IMR-90 (cell line): Measurements from ENCODE around the gene TUBG2. TPM values are rescaled to one million over a fixed set of nuclear protein-coding genes. Genes with fewer than 3 reads are reported as not detected.
"Not testable (repeated sequence)": the region's sequence is repeated elsewhere in the genome, so short reads cannot be mapped to it uniquely, and the experiment has no call there.

ENCODE experiments used
- ATAC-seq: fragments of 200-7000 bp; cut with Tn5 transposase; 2 replicates; pipeline ENCODE4 v1.9.1; 2020; ENCODE audit warnings: low read depth, mild to moderate bottlenecking, moderate library complexity
- BruUV-seq: library from RNA; stranded (reverse); fragments of 400-500 nt; replicated peaks from 2 replicates; lab custom pipeline; 2021; lab: Mats Ljungman, UMichigan
- CTCF ChIA-PET: fragments of 300-600 bp; formaldehyde crosslinking; extraction: SDS; loops from one replicate; lab custom pipeline; 2021; ENCODE audit warnings: antibody characterized with exemption; lab: Yijun Ruan, JAX
- POLR2A ChIA-PET: fragments of 300-600 bp; sonication (Branson Sonifier 250); formaldehyde crosslinking; loops from one replicate; lab custom pipeline; 2022; ENCODE audit warnings: antibody characterized with exemption; ENCODE audit not compliant: unreplicated experiment; lab: Charles Lee
- DNase-seq: peaks from one replicate; pipeline ENCODE4 v3.0.0; 2013
- H2AFZ ChIP-seq: replicated peaks from 2 replicates; pipeline ENCODE3; 2013; ENCODE audit warnings: low read length, mild to moderate bottlenecking; ENCODE audit not compliant: poor library complexity
- H2AK5ac ChIP-seq: 2 replicates; pipeline ENCODE4 v1.6.1; 2013; ENCODE audit warnings: low read depth, low read length, inconsistent platforms
- H2AK9ac ChIP-seq: replicated peaks from 2 replicates; pipeline ENCODE3; 2013; ENCODE audit warnings: mild to moderate bottlenecking, low read depth, low read length, moderate library complexity; ENCODE audit not compliant: poor library complexity
- H2BK120ac ChIP-seq: 2 replicates; pipeline ENCODE4 v1.6.1; 2013; ENCODE audit warnings: low read depth, low read length, inconsistent platforms
- H2BK15ac ChIP-seq: 3 replicates; pipeline ENCODE4 v1.6.1; 2013; ENCODE audit warnings: low read depth, low read length, inconsistent platforms
- H2BK20ac ChIP-seq: 2 replicates; pipeline ENCODE4 v1.6.1; 2013; ENCODE audit warnings: low read depth, mild to moderate bottlenecking, inconsistent platforms, low read length, moderate library complexity
- H2BK5ac ChIP-seq: 2 replicates; pipeline ENCODE4 v1.6.1; 2013; ENCODE audit warnings: mild to moderate bottlenecking, low read depth, low read length, inconsistent platforms; ENCODE audit not compliant: poor library complexity, severe bottlenecking
- H3K14ac ChIP-seq: replicated peaks from 2 replicates; pipeline ENCODE4 v1.6.1; 2013; ENCODE audit warnings: low read depth, low read length, inconsistent platforms
- H3K18ac ChIP-seq: 2 replicates; pipeline ENCODE4 v1.6.1; 2013; ENCODE audit warnings: low read depth, low read length, control low read depth
- H3K23ac ChIP-seq: 2 replicates; pipeline ENCODE4 v1.6.1; 2013; ENCODE audit warnings: low read depth, low read length, inconsistent platforms
- H3K27ac ChIP-seq: 2 replicates; pipeline ENCODE4 v1.5.1; 2013; ENCODE audit warnings: mild to moderate bottlenecking, control low read depth, low read length; ENCODE audit not compliant: insufficient read depth
- H3K27me3 ChIP-seq: 2 replicates; pipeline ENCODE4 v1.6.1; 2013; ENCODE audit warnings: low read length; ENCODE audit not compliant: control insufficient read depth, insufficient read depth
- H3K36me3 ChIP-seq: 2 replicates; pipeline ENCODE4 v1.6.1; 2013; ENCODE audit warnings: low read length, mixed read lengths; ENCODE audit not compliant: control insufficient read depth, insufficient read depth
- H3K4ac ChIP-seq: 2 replicates; pipeline ENCODE4 v1.6.1; 2013; ENCODE audit warnings: low read depth, low read length, inconsistent platforms
- H3K4me1 ChIP-seq: 2 replicates; pipeline ENCODE4 v1.6.1; 2013; ENCODE audit warnings: low read length, mixed read lengths; ENCODE audit not compliant: control insufficient read depth, insufficient read depth
- H3K4me2 ChIP-seq: 2 replicates; pipeline ENCODE4 v1.6.1; 2013; ENCODE audit warnings: low read depth, mild to moderate bottlenecking, control low read depth, low read length, moderate library complexity
- H3K4me3 ChIP-seq: 2 replicates; pipeline ENCODE4 v1.5.1; 2013; ENCODE audit warnings: low read depth, mild to moderate bottlenecking, control low read depth, low read length, moderate library complexity; ENCODE audit not compliant: insufficient read depth
- H3K56ac ChIP-seq: 2 replicates; pipeline ENCODE4 v1.6.1; 2013; ENCODE audit warnings: low read length, inconsistent platforms; ENCODE audit not compliant: insufficient read depth; ENCODE audit errors: extremely low read depth
- H3K79me1 ChIP-seq, 2 experiments: 2 replicates each; pipeline ENCODE4 v1.6.1; 2013; ENCODE audit warnings: low read length in 2 of 2, inconsistent platforms in 1 of 2, low read depth in 1 of 2
- H3K9ac ChIP-seq: 2 replicates; pipeline ENCODE4 v1.6.1; 2013; ENCODE audit warnings: low read depth, low read length, control low read depth
- H3K9me1 ChIP-seq: 2 replicates; pipeline ENCODE4 v1.6.1; 2013; ENCODE audit warnings: low read length, inconsistent platforms; ENCODE audit not compliant: insufficient read depth
- H3K9me3 ChIP-seq: 2 replicates; pipeline ENCODE4 v1.6.1; 2013; ENCODE audit warnings: low read length; ENCODE audit not compliant: control insufficient read depth, insufficient read depth
- H4K20me1 ChIP-seq: 2 replicates; pipeline ENCODE4 v1.6.1; 2013; ENCODE audit warnings: low read length, inconsistent platforms; ENCODE audit not compliant: insufficient read depth
- H4K5ac ChIP-seq: 2 replicates; pipeline ENCODE4 v1.6.1; 2013; ENCODE audit warnings: mild to moderate bottlenecking, low read depth, low read length, control low read depth
- H4K8ac ChIP-seq, 2 experiments: 2 replicates each; pipeline ENCODE4 v1.6.1; 2013; ENCODE audit warnings: low read depth in 2 of 2, low read length in 2 of 2, control low read depth in 1 of 2, inconsistent platforms in 1 of 2
- H4K91ac ChIP-seq: 2 replicates; pipeline ENCODE4 v1.6.1; 2013; ENCODE audit warnings: low read depth, low read length, inconsistent platforms; ENCODE audit not compliant: insufficient read depth
- MAFK ChIP-seq: IDR thresholded peaks from 2 replicates; pipeline ENCODE4 v1.6.1; 2012; ENCODE audit warnings: low read depth, low read length, improper control_type of control experiment
- WGBS, 2 experiments: methylation state at CpG; one replicate each; pipeline versions ENCODE4 v1.1.5 to v1.1.7; 2013; ENCODE audit warnings: missing lambda C conversion rate in 2 of 2; ENCODE audit not compliant: insufficient read length in 1 of 2; ENCODE audit errors: extremely low coverage in 2 of 2; 5-methylcytosine and 5-hydroxymethylcytosine counted together
- dilution Hi-C: fragments of 300-500 bp; cut with HindIII; formaldehyde crosslinking; loops from one replicate; pipeline ENCODE4 v1.14.3; 2018; ENCODE audit warnings: low sequenced_read_pairs; ENCODE audit not compliant: unreplicated experiment
- in situ Hi-C: fragments of 300-500 bp; cut with MboI; formaldehyde crosslinking; loops from 3 replicates; pipeline ENCODE4 v1.14.3; 2019; ENCODE audit warnings: low sequenced_read_pairs, inconsistent platforms, mixed read lengths
- intact Hi-C: fragments of 100-400 bp; cut with micrococcal nuclease; formaldehyde crosslinking; loops from 2 replicates; pipeline ENCODE4 v1.10.0; 2022
- polyA plus RNA-seq, 3 experiments: library from polyadenylated mRNA; depleted of rRNA; stranded (reverse); fragments of >200 nt; gene quantifications; 2 replicates each; pipeline ENCODE4 v1.2.3, GENCODE V29; 2012; ENCODE audit warnings: low replicate concordance in 1 of 3
- total RNA-seq: library from RNA; depleted of rRNA; stranded (reverse); fragments of >200 nt; gene quantifications from 2 replicates; pipeline ENCODE4 v1.2.3, GENCODE V29; 2012

The TUBG2 gene
- total and polyA plus RNA-seq, 2 of the 4 experiments (the other 2 are of a cell fraction), result 3.6 to 24.6 TPM

GRCh38 chr17:42623732-42624596 lies 35.1 kb upstream of the TUBG2 start:
- Histone ChIP-seq H4K8ac (no peak overlapping the region), H4K20me1 (no peaks in the 10 kb centered on the region), H2BK20ac (no peak overlapping the region), H3K4ac (no peak overlapping the region), H3K9me3 (no peaks in the 10 kb centered on the region), H3K4me3 (no peak overlapping the region), H3K14ac (no peak overlapping the region), H3K56ac (no peak overlapping the region), H2BK15ac (no peak overlapping the region), H3K4me2 (no peak overlapping the region), H3K23ac (no peak overlapping the region), H4K91ac (no peak overlapping the region), H4K5ac (no peak overlapping the region), H3K9ac (no peak overlapping the region), H2AK5ac (no peak overlapping the region), H2AFZ (no peak overlapping the region), H3K79me1 (no peaks in the 10 kb centered on the region), H2BK5ac (no peak overlapping the region), H3K9me1 (no peaks in the 10 kb centered on the region), H2BK120ac (no peak overlapping the region), H2AK9ac (peak overlapping the region; percentile 23), H3K27me3 (peaks cover 8% of the 10 kb centered on the region), H3K18ac (no peak overlapping the region), H3K27ac (no peak overlapping the region), H3K4me1 (no peaks in the 10 kb centered on the region), H3K36me3 (no peaks in the 10 kb centered on the region)
- CTCF ChIA-PET, result interaction anchor here (0.7 kb wide), 1 partner anchor 59 kb away, joined by 3 read pairs; no protein-coding TSS in a partner anchor
- BruUV-seq, result no TSS peak
- dilution Hi-C loops (no loop called here), in situ Hi-C loops (no loop called here), intact Hi-C loops (no loop called here)
- ATAC-seq (no peak), DNase-seq (peak; percentile 38)
- POLR2A ChIA-PET, result no interaction called here
- no peak for TF ChIP-seq MAFK
- WGBS, 2 experiments, result no CpG with 5 or more reads among the region's 7 CpGs

- H2BK120ac ChIP-seq, H3K56ac ChIP-seq, dilution Hi-C loops, H4K8ac ChIP-seq, H2BK5ac ChIP-seq, H2AK5ac ChIP-seq, H3K4me2 ChIP-seq, H3K4me3 ChIP-seq, H4K5ac ChIP-seq, DNase-seq, BruUV-seq, H3K14ac ChIP-seq, CTCF ChIA-PET, H4K20me1 ChIP-seq, H3K9ac ChIP-seq, H2BK20ac ChIP-seq, H3K18ac ChIP-seq, POLR2A ChIA-PET, H2AFZ ChIP-seq, H4K91ac ChIP-seq, H3K36me3 ChIP-seq, in situ Hi-C loops, H3K9me1 ChIP-seq, H3K9me3 ChIP-seq, H3K4ac ChIP-seq, H3K4me1 ChIP-seq, H3K23ac ChIP-seq, intact Hi-C loops, H3K79me1 ChIP-seq, H3K27ac ChIP-seq, H2BK15ac ChIP-seq, H3K27me3 ChIP-seq, ATAC-seq: not testable (repeated sequence)
- WGBS, 2 experiments, result 75% methylated on average over 2 of the region's 6 CpGs; no CpG with 5 or more reads in 1 of the 2 experiments
- peak overlapping the region; percentile 37 for H2AK9ac ChIP-seq
Measured at GRCh38 chr17:42627032-42627764, 31.9 kb upstream of the TUBG2 start.
